Dermis blood vessel endothelial cell (primary cell): ENCODE data around the gene ARHGEF19. TPM values are rescaled to one million over a fixed set of nuclear protein-coding genes. Genes with fewer than 3 reads are reported as not detected.

Source experiments
- total RNA-seq: library from RNA; depleted of rRNA; stranded (reverse); fragments of >200 nt; gene quantifications from 2 replicates; pipeline ENCODE4 v1.2.3, GENCODE V29; 2014

Gene ARHGEF19
- total RNA-seq, 1 donor from 2014 or later = 2.7 TPM

Other genes with a start within 250 kb of the ARHGEF19 start
- 45.6 and 49.7 TPM in 2 replicates for gene ZBTB17, start 236.6 kb downstream of the ARHGEF19 start, total RNA-seq
- 0.28 and 0.51 TPM in 2 replicates for gene SRARP, start 208.4 kb downstream of the ARHGEF19 start, total RNA-seq
- gene HSPB7, start 194.6 kb downstream of the ARHGEF19 start, total RNA-seq = not detected in 2 replicates
- not detected in 2 replicates for gene CLCNKA, start 190.6 kb downstream of the ARHGEF19 start, total RNA-seq
- 0.34 TPM in 1 of 2 replicates, not detected in the other for gene CLCNKB, start 168.9 kb downstream of the ARHGEF19 start, total RNA-seq
- not detected in 2 replicates for gene FAM131C, start 139.0 kb downstream of the ARHGEF19 start, total RNA-seq
- 121 and 192 TPM in 2 replicates for gene EPHA2, start 56.6 kb downstream of the ARHGEF19 start, total RNA-seq
- 9.5 and 10.3 TPM in 2 replicates for gene CPLANE2, start 24.5 kb upstream of the ARHGEF19 start, total RNA-seq
- gene FBXO42, start 139.8 kb upstream of the ARHGEF19 start, total RNA-seq = 14.0 and 15.8 TPM in 2 replicates
- 23.5 and 48.7 TPM in 2 replicates for gene SZRD1, start 154.6 kb upstream of the ARHGEF19 start, total RNA-seq
- gene SPATA21, start 224.8 kb upstream of the ARHGEF19 start, total RNA-seq = under 0.01 TPM in 1 of 2 replicates, not detected in the other
- 195 and 263 TPM in 2 replicates for gene NECAP2, start 228.1 kb upstream of the ARHGEF19 start, total RNA-seq